HL-60 (cell line): ENCODE results near the gene DKK1.

Experiments used
- DNase-seq, 2 experiments: peaks; one replicate each; pipeline ENCODE4 v3.0.0-alpha.2; 2010 to 2020; ENCODE audit warnings: low read depth in 1 of 2, low spot score in 1 of 2
- H3K27ac ChIP-seq: fragments of 250-450 bp; sonication (Bioruptor Pico); replicated peaks from 2 replicates; pipeline ENCODE4 v1.5.1; 2020; ENCODE audit warnings: mild to moderate bottlenecking, moderate library complexity
- H3K27me3 ChIP-seq: fragments of 250-450 bp; sonication (Bioruptor Pico); 2 replicates; pipeline ENCODE4 v1.5.1; 2021; ENCODE audit warnings: mild to moderate bottlenecking, moderate library complexity; ENCODE audit not compliant: insufficient read depth, poor library complexity, severe bottlenecking
- H3K4me3 ChIP-seq: replicated peaks from 2 replicates; pipeline ENCODE4 v1.5.1; 2011; ENCODE audit warnings: mild to moderate bottlenecking, control low read depth, low read length; ENCODE audit not compliant: insufficient read depth
- GABPA ChIP-seq: IDR thresholded peaks from 2 replicates; pipeline ENCODE4 v1.6.1; 2012; ENCODE audit warnings: low read depth
- POLR2AphosphoS5 ChIP-seq: IDR thresholded peaks from 2 replicates; pipeline ENCODE4 v1.6.1; 2012; ENCODE audit warnings: low read depth
- SPI1 ChIP-seq: IDR thresholded peaks from 2 replicates; pipeline ENCODE4 v1.6.1; 2012; ENCODE audit warnings: low read depth, mild to moderate bottlenecking, borderline replicate concordance
- long read RNA-seq: library from polyadenylated mRNA; unstranded; transcript quantifications from one replicate; pipeline ENCODE4 v2.0.0, GENCODE V29; 2020
- TF ChIP-seq, protein P1 (sequence below): IDR thresholded peaks from one replicate; pipeline ENCODE4 v1.5.1; 2011; ENCODE audit warnings: low read length, control low read depth, inconsistent platforms; ENCODE audit not compliant: insufficient read depth
- TF ChIP-seq, protein P2 (sequence below): IDR thresholded peaks from 2 replicates; pipeline ENCODE4 v1.6.1; 2012; ENCODE audit warnings: low read depth; ENCODE audit not compliant: insufficient replicate concordance

The DKK1 gene, protein sequence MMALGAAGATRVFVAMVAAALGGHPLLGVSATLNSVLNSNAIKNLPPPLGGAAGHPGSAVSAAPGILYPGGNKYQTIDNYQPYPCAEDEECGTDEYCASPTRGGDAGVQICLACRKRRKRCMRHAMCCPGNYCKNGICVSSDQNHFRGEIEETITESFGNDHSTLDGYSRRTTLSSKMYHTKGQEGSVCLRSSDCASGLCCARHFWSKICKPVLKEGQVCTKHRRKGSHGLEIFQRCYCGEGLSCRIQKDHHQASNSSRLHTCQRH
- long read RNA-seq, result 0 reads

- H3K27me3 ChIP-seq, result peaks cover 15% of the 10 kb centered on the region
- TF ChIP-seq, protein P1, sequence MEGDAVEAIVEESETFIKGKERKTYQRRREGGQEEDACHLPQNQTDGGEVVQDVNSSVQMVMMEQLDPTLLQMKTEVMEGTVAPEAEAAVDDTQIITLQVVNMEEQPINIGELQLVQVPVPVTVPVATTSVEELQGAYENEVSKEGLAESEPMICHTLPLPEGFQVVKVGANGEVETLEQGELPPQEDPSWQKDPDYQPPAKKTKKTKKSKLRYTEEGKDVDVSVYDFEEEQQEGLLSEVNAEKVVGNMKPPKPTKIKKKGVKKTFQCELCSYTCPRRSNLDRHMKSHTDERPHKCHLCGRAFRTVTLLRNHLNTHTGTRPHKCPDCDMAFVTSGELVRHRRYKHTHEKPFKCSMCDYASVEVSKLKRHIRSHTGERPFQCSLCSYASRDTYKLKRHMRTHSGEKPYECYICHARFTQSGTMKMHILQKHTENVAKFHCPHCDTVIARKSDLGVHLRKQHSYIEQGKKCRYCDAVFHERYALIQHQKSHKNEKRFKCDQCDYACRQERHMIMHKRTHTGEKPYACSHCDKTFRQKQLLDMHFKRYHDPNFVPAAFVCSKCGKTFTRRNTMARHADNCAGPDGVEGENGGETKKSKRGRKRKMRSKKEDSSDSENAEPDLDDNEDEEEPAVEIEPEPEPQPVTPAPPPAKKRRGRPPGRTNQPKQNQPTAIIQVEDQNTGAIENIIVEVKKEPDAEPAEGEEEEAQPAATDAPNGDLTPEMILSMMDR, result no peak
- TF ChIP-seq, protein P2, sequence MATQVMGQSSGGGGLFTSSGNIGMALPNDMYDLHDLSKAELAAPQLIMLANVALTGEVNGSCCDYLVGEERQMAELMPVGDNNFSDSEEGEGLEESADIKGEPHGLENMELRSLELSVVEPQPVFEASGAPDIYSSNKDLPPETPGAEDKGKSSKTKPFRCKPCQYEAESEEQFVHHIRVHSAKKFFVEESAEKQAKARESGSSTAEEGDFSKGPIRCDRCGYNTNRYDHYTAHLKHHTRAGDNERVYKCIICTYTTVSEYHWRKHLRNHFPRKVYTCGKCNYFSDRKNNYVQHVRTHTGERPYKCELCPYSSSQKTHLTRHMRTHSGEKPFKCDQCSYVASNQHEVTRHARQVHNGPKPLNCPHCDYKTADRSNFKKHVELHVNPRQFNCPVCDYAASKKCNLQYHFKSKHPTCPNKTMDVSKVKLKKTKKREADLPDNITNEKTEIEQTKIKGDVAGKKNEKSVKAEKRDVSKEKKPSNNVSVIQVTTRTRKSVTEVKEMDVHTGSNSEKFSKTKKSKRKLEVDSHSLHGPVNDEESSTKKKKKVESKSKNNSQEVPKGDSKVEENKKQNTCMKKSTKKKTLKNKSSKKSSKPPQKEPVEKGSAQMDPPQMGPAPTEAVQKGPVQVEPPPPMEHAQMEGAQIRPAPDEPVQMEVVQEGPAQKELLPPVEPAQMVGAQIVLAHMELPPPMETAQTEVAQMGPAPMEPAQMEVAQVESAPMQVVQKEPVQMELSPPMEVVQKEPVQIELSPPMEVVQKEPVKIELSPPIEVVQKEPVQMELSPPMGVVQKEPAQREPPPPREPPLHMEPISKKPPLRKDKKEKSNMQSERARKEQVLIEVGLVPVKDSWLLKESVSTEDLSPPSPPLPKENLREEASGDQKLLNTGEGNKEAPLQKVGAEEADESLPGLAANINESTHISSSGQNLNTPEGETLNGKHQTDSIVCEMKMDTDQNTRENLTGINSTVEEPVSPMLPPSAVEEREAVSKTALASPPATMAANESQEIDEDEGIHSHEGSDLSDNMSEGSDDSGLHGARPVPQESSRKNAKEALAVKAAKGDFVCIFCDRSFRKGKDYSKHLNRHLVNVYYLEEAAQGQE, result no peak
- TF ChIP-seq SPI1, result no peak
- no peak for TF ChIP-seq GABPA
- TF ChIP-seq POLR2AphosphoS5, result no peak
- DNase-seq, result no peak
- no peak within 1 kb of the TSS for H3K4me3 ChIP-seq
- H3K27ac ChIP-seq, result no peak within 1 kb of the TSS
Measured at GRCh38 chr10:52313933-52314821, at the start of gene DKK1. Gene DKK1 (plus strand): TSS chr10:52314281. CDS start chr10:52314435, 154 bp downstream.

GRCh38 chr10:52265131-52265926, 48.8 kb upstream of the DKK1 start:
- DNase-seq, result no peak
- TF ChIP-seq GABPA, result no peak
- TF ChIP-seq, protein P2, result no peak
- TF ChIP-seq, protein P1, result no peak
- TF ChIP-seq SPI1, result no peak
- no peak for TF ChIP-seq POLR2AphosphoS5
- no peak overlapping the region for H3K4me3 ChIP-seq
- H3K27me3 ChIP-seq, result no peaks in the 10 kb centered on the region
- H3K27ac ChIP-seq, result no peak overlapping the region

DNA sequence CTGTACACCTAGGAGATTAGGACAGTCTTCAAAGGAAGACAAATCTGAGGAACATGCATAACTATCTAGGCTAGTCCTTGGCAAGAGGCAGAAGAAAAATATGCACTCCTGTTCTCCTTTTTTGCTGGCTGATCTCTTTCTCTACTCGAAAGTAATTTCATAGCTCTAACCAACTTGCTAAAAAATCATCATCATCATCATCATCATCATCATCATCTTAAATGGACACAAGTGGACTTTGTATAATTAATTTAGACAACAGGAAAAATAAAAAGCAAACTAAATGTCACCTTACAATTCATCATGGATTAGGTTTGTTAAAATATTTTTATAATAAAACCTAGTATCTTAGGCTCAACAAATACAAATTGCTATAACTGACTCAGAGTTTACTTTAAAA, 47.2 kb upstream of the DKK1 start:
- H3K4me3 ChIP-seq, result no peak overlapping the region
- H3K27me3 ChIP-seq, result no peaks in the 10 kb centered on the region
- no peak for DNase-seq
- TF ChIP-seq GABPA (no peak), SPI1 (no peak), POLR2AphosphoS5 (no peak)
- no peak overlapping the region for H3K27ac ChIP-seq

DNA sequence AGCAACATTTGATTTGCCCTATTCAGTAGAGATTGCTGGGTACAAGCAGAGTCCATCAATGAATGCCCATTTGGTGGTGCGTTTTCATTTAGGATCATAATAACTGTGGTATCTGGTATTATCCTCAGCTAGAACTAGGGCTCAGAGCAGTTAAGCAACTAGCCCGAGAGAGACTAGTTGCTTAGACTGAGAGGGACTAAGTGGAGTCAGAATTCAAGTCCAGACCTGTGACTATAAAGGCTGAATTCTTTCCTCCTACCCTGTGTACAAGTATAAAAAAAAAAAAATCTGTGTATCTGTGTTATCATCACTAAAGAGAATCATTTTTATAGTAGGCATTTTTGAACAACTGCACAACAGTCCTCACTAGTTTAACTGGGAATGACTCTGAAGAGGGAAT, 45.3 kb upstream of the DKK1 start:
- TF ChIP-seq SPI1 (no peak), GABPA (no peak), POLR2AphosphoS5 (no peak)
- TF ChIP-seq, protein P1, result no peak
- TF ChIP-seq, protein P2, result no peak
- Histone ChIP-seq H3K27ac (no peak overlapping the region), H3K4me3 (no peak overlapping the region), H3K27me3 (no peaks in the 10 kb centered on the region)
- no peak for DNase-seq
